Heart left ventricle (tissue), 16 donors: ENCODE results near the gene CCDC92B. TPM values are rescaled to one million over a fixed set of nuclear protein-coding genes. Genes with fewer than 3 reads are reported as not detected.

Experiments used
- ATAC-seq, 4 donors: fragments of 200-7000 bp; cut with Tn5 transposase; one replicate each; pipeline ENCODE4 v1.9.1; 2020 to 2022; ENCODE audit warnings: moderate library complexity in 4 of 4, mild to moderate bottlenecking in 3 of 4, moderate number of reproducible peaks in 1 of 4
- DNase-seq, 5 donors: peaks; one replicate each; pipeline ENCODE4 v3.0.0-alpha.2; 2020
- H3K27ac ChIP-seq, 12 donors: fragments of 200-600 bp; sonication (generic) in 4 of 12; one replicate each; pipeline versions ENCODE4 v1.5.0 to v1.8.0; 2016 to 2022; ENCODE audit warnings: mild to moderate bottlenecking in 2 of 12
- H3K27me3 ChIP-seq, 9 donors: fragments of 200-600 bp; sonication (generic) in 2 of 9; one replicate each; pipeline versions ENCODE4 v1.5.1 to v1.8.0; 2016 to 2022; ENCODE audit warnings: mild to moderate bottlenecking in 3 of 9
- H3K36me3 ChIP-seq, 9 donors: fragments of 200-600 bp; sonication (generic) in 2 of 9; one replicate each; pipeline versions ENCODE4 v1.5.0 to v1.8.0; 2018 to 2022; ENCODE audit warnings: mild to moderate bottlenecking in 2 of 9
- H3K4me1 ChIP-seq, 12 donors: fragments of 200-600 bp; sonication (generic) in 4 of 12; one replicate each; pipeline versions ENCODE4 v1.5.0 to v1.8.0; 2016 to 2022; ENCODE audit warnings: mild to moderate bottlenecking in 3 of 12
- H3K4me3 ChIP-seq, 12 donors: fragments of 200-600 bp; sonication (generic) in 4 of 12; one replicate each; pipeline versions ENCODE4 v1.5.0 to v1.8.0; 2017 to 2022; ENCODE audit warnings: mild to moderate bottlenecking in 9 of 12, moderate library complexity in 4 of 12
- H3K9me3 ChIP-seq, 12 donors: fragments of 200-600 bp; sonication (generic) in 4 of 12; one replicate each; pipeline versions ENCODE4 v1.5.0 to v1.8.0; 2016 to 2022; ENCODE audit warnings: mild to moderate bottlenecking in 1 of 12
- POLR2A ChIP-seq, 2 donors: fragments of 450-650 bp; IDR thresholded peaks; one replicate each; pipeline ENCODE4 v1.6.1; 2017; ENCODE audit warnings: antibody characterized with exemption in 2 of 2, mild to moderate bottlenecking in 2 of 2, moderate library complexity in 2 of 2
- WGBS, 4 donors: extraction: QIAGEN DNeasy Blood & Tissue Kit in 2 of 4; methylation state at CpG; one replicate each; pipeline versions ENCODE4 v1.1.5 to v1.1.7; 2013 to 2018; 5-methylcytosine and 5-hydroxymethylcytosine counted together
- intact Hi-C, 10 donors: fragments of 100-400 bp; cut with DNase I; formaldehyde crosslinking; loops; one replicate each; pipeline versions ENCODE4 v1.11.1 to v1.14.2; 2022
- polyA plus RNA-seq, 2 donors: library from polyadenylated mRNA; stranded (reverse); fragments of 200-250 nt; gene quantifications; one replicate each; pipeline ENCODE4 v1.2.3, GENCODE V29; 2013
- total RNA-seq, 9 donors: library from RNA; depleted of rRNA in 2 of 9; stranded (reverse); fragments of >200 nt in 2 of 9; fragmentation: NEBNext Ultra II Directional in 3 of 9; extraction: Animal tissue kit (Norgen Biotek cat#: 25700) in 3 of 9; gene quantifications; one replicate each; pipeline versions ENCODE4 v1.1.0 to v1.2.4, GENCODE V29; 2016 to 2023
- TF ChIP-seq, protein P1 (sequence below), 12 donors: fragments of 200-600 bp; sonication (generic) in 4 of 12; IDR thresholded peaks; one replicate each; pipeline versions ENCODE4 v1.5.0 to v1.8.0; 2018 to 2022; ENCODE audit warnings: antibody characterized with exemption in 12 of 12, mild to moderate bottlenecking in 5 of 12
- donor health status: ischemic (EF 13 %, LVEDD 7.1; RV severe dilation, severe dysfunction).
- donor health status: healthy with polysubstance abuse.
- donor health status: DM: no; HTN: yes; CAD: no.
- donor health status: DM: no; HTN: no; CAD: no.
- donor health status: ischemic (EF 25% LVEDD 6.9; RV normal size, moderate dysfunction).
- donor health status: ischemic (EF 25% LVEDD 5.7; RV mildly dilated, moderate dysfunction).
- donor health status: healthy.
- donor health status: DM: yes; HTN: yes; CAD: no.
- donor health status: ischemic (EF 35%, LVEDD 5.7; RV mildly dilated, moderate dysfunction).
- donor health status: nonischemic (EF 11% LVEDD 7.7; RV severe dilation, severe dysfunction).
- donor health status: DM: yes; HTN: yes; CAD: no.
- donor health status: PGD.
- donor health status: ischemic (EF 29% LVEDD 5.4; RV normal size, mild dysfunction).
- donor health status: nonischemic (EF 23%, LVEDD 6.1; RV moderate dilation, normal function).

The CCDC92B gene
- total and polyA plus RNA-seq, 11 donors: 0.03 to 0.44 (median 0.18) TPM; not detected in 3

DNA sequence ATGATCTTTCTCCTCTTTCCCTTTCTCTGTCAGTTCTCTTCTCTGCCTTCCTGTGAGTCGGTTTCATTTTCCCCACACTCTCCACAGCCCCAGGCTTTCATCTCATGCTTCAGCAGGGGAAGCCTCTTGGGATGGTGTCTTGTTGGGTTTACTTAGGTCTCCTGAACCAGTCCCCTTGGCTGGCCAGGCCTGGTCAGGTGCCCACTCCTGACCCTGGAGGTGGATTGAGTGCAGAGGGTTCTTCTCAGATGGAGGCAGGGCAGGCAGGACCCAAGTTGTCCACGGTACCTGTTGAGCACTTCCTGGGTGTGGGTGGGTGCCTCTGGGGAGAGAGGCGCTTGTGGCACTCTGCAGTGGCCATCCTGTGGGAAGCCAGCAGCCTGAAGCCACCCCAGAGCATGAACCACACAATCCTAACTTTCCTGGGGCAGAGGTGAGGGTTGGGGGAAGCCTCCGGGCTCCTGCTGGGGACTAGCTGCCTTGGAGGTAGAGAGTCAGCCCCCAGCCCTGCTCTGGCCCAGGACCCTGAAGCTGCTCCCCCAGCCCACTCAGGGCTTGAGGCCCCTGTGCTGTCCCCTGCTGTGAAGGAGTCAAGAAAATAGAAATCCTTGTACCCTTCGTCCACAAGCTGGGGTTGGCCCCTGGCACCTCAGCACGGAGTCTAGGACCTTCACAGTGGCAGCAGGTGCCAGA, 44.8 kb upstream of the CCDC92B start:
- Histone ChIP-seq H3K9me3 (no peaks in the 10 kb centered on the region), H3K4me1 (peaks cover 0 to 75% (median 0%) of the 10 kb centered on the region in 12 donors), H3K4me3 (no peak overlapping the region), H3K36me3 (no peaks in the 10 kb centered on the region), H3K27ac (peak overlapping the region in 1 of 12 donors; percentile 46), H3K27me3 (peaks cover 0 to 33% (median 0%) of the 10 kb centered on the region in 9 donors)
- ATAC-seq: no peak
- WGBS, 4 donors: 75 to 86% (median 79%) methylated on average over 5 to 6 of the region's 6 CpGs
- TF ChIP-seq POLR2A (IDR thresholded peaks at IDR 0.05): no peak
- TF ChIP-seq, protein P1, sequence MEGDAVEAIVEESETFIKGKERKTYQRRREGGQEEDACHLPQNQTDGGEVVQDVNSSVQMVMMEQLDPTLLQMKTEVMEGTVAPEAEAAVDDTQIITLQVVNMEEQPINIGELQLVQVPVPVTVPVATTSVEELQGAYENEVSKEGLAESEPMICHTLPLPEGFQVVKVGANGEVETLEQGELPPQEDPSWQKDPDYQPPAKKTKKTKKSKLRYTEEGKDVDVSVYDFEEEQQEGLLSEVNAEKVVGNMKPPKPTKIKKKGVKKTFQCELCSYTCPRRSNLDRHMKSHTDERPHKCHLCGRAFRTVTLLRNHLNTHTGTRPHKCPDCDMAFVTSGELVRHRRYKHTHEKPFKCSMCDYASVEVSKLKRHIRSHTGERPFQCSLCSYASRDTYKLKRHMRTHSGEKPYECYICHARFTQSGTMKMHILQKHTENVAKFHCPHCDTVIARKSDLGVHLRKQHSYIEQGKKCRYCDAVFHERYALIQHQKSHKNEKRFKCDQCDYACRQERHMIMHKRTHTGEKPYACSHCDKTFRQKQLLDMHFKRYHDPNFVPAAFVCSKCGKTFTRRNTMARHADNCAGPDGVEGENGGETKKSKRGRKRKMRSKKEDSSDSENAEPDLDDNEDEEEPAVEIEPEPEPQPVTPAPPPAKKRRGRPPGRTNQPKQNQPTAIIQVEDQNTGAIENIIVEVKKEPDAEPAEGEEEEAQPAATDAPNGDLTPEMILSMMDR (IDR thresholded peaks at IDR 0.05): no peak
- intact Hi-C loops: no loop called here
- DNase-seq: no peak

DNA sequence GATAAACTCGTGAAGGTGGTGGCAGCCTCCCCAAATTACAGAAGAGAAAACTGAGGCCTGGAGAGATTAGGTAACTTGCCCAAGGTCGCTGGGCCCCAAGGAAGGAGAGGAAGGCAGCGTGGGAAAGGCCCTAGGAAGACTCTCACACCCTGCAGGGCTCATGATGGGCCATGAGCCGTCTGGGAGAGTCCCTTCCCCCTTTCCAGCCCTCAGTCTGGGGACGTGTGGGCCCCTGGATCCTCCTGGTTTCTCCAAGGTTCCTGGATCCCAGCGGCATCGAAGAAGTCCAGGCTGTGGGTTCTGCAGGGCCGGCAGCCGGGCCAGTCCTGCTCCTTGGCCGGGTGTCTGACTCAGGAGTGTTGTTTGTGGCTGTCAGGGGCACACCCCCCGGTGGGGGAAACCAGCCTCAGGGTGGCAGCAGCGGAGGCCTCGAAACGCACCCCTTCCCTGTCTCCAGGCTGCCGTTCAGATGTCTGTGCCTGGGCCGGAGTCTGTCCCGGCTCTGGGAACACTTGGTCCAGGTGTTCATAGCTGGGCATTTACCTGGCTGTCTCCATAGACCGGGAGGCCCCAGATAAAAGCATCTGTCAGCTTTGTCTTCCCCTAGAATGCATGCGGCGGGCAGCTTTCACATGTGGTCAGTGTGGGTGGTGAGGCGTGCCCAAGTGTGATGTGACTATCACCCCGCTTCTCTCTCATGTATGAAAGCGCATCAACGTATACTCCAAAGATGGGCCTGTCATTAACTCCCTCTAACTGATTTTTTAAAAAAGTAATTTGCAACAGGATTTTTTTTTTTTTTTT, 43.1 kb upstream of the CCDC92B start:
- intact Hi-C loops: no loop called here
- ATAC-seq: no peak
- Histone ChIP-seq H3K27ac (peak overlapping the region in 1 of 12 donors; percentile 61), H3K27me3 (peaks cover 0 to 33% (median 0%) of the 10 kb centered on the region in 9 donors), H3K36me3 (no peaks in the 10 kb centered on the region), H3K9me3 (no peaks in the 10 kb centered on the region), H3K4me3 (no peak overlapping the region), H3K4me1 (peaks cover 0 to 64% (median 0%) of the 10 kb centered on the region in 12 donors)
- TF ChIP-seq POLR2A (IDR thresholded peaks at IDR 0.05): no peak
- TF ChIP-seq, protein P1 (IDR thresholded peaks at IDR 0.05): no peak
- no peak for DNase-seq
- 66 to 74% (median 69%) methylated on average over 15 to 24 of the region's 24 CpGs for WGBS, 4 donors

DNA sequence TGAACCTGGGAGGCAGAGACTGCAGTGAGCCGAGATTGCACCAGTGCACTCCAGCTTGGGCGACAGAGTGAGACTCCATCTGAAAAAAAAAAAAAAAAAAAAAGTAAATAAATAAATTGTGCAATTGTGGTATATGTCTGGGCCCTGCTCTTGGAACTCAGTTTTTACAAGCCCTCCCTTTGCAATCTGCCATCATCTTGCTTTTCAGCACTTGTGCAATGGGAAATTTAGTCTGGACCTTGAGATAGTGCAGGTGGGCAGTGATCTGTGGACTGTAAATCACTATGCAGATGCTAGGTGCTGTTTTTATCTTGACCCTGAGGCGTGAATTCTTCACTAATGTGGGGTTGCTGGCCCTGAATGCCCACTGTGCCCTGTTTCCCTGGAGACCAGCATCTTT, 40.2 kb upstream of the CCDC92B start:
- no peak for ATAC-seq
- Histone ChIP-seq H3K4me1 (peaks cover 0 to 50% (median 0%) of the 10 kb centered on the region in 12 donors), H3K27me3 (peaks cover 0 to 18% (median 0%) of the 10 kb centered on the region in 9 donors), H3K4me3 (no peak overlapping the region), H3K27ac (no peak overlapping the region), H3K36me3 (no peaks in the 10 kb centered on the region), H3K9me3 (no peaks in the 10 kb centered on the region)
- WGBS, 4 donors: 63 to 82% (median 71%) methylated on average over 3 of the region's 3 CpGs
- DNase-seq: no peak
- intact Hi-C loops: no loop called here
- TF ChIP-seq, protein P1 (IDR thresholded peaks at IDR 0.05): no peak
- no peak for TF ChIP-seq POLR2A (IDR thresholded peaks at IDR 0.05)
